GM18870 (cell line): Measurements from ENCODE around the gene TFF2.

Experiments
- ATAC-seq: cut with Tn5 transposase; IDR thresholded peaks from one replicate; pipeline ENCODE4 v1.9.1; 2021; ENCODE audit warnings: moderate library complexity; ENCODE audit not compliant: unreplicated experiment

The TFF2 gene, protein sequence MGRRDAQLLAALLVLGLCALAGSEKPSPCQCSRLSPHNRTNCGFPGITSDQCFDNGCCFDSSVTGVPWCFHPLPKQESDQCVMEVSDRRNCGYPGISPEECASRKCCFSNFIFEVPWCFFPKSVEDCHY

DNA sequence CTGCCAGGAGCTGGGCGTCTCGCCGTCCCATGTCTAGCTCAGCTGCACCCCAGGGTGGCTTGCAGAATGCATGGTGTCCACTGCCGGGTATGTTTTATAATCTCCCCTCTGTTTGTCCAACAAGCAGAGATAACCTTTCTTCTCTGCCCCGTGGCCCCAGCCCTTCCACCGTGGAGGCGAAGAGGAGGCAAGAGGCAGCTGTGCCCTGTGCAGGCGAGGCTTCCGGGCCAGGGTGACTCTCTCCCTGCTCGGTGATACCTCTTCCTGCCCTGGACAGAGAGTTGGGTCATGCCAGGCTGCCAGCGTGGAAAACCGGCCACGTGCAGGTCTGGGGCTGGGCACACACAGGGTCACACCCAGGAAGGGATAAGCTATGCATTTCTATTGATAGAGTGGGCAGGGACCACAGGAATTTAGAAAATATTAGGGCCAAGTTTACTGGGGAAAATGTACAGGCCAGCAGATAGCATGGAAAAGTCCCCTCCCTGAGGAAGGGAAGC, at the start of gene TFF2:
Gene TFF2 (minus strand): TSS at position 68 of the 500 bp plus-strand sequence. CDS start 37 bp downstream, at position 31.
- ATAC-seq = no peak

- ATAC-seq = no peak
Measured at GRCh38 chr21:42400525-42400924, 49.7 kb upstream of the TFF2 start.

- ATAC-seq = no peak
Measured at GRCh38 chr21:42398436-42399028, 47.7 kb upstream of the TFF2 start.

DNA sequence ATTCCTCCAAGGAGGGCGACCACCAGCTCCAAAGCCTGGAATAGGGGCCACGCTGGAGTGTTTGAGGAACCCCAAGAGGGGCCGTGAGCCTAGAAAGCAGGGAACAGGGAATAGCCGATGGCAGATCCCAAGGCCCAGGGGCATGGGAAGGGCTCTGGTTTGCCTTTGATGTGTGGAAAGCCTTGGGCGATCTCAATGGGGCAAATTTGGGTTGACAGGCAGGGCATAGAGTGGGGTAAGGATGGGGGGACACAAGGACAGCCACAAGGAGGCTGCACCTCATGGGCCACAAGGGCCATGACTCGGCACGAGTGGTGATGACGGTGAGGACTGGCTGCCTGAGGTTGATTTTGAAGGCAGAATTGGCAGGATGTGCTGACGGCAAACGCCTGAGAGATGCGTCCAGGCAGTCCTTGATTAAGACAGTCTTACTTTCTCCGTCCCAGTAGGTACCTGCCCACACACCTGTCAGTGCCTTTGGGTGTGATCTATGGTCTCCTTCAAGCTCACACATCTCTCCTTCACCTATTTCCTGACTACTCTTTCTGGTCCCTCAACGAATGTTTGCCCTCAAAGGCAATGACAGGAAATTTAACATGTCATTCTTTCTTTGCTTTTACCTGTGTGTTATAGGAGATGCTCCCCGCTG, 47.1 kb upstream of the TFF2 start:
- no peak for ATAC-seq

DNA sequence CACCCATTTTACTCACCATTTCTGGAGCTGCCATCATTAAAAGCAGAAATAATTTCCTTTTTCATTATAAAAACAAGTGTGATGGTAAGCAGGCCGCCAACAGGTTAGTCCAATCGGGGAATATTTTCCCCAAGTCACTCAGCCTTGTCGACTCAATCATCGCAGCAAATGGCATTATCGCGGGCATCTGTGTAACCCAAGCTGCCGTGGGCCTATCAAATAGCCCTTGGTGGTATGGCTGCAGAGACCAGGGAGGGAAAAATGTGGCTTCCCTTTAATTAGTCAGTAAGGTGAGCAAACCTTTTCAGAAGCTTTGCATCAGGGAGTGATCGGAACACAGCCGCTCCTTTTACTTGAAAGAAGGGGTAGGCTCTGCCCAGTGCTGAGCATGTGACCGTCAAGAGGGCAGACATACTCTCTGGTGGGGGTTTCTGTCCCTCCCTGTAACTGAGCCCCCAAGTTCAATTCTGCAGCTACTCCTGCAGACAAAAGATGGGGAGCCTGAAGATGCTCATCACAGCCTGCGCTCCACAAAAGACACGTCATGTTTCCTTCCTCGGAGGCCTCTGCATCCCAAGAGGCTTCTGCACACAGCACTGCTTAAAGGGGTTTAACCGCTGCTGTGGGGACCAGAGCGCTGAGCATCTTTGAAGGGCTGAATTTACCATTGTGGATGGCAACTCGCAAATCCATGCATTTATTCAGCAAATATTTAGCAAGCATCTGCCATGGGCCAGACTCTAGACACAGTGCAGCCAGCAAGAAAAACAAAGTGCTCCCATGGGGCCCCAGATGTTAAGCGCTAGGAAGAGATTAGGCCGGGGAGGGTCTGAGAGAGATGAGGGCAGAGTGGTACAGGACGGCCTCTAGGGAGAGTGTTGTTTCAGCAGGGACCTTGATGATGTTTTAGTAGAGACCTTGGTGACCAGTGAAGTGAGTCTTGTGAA, 46.3 kb upstream of the TFF2 start:
- ATAC-seq = no peak

DNA sequence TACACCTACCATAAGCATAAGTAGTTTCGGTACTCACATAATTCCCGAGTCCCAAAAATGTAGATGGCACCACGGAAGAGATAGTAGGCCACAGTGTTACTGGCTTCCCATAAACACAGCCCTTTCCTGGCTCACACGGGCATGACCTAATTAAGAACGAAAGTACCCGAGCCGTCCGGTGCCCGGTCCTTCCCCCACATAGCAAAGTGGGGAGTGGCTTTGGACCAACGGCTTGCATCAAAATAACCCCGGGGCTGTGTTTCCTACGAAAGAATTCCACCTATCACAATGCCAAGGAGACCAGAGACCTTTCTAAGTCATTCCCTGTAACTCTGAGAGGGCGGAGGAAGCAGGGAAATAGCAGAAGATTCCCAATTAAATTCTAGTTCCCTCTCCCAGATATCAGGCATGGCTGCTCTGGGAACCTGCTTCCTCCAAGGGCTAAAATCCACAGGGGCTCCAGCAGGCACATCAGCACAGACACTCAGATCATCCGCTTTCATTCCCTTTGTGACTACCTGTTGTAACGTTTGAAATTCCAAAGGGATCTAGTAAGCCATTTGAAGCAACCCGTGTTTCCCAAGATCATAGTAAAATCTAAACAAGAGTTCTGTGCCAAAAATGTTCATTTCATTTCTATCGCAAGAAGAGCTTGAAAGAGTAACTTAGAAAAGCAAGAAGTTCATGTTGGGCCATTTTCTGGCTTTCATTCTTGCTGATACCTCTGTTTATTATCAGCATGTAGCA, 45.3 kb upstream of the TFF2 start, which contains the start of gene TMPRSS3:
Gene TMPRSS3 (minus strand): TSS at position 148 of the 747 bp plus-strand sequence. CDS start 635 bp downstream, outside the sequence.
- no peak for ATAC-seq

DNA sequence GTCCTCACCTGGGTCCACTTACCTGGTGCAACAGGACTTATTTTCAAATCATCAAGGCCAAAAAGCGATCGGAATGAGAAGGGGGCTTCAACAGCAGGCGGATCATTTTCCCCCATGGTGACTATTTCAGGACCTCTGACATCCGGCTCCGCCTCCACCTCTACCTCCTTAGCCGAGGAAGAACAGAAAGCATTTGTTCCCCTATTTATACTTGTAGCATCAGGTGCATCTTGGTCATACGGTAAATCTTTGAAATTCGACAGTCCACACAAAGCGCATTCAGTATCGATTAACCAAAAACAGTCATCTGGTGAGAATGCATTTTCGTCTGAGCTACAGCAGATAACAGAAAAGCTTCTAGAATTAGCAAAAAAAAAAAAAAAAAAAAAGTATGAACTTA, 44.5 kb upstream of the TFF2 start:
- ATAC-seq = no peak

DNA sequence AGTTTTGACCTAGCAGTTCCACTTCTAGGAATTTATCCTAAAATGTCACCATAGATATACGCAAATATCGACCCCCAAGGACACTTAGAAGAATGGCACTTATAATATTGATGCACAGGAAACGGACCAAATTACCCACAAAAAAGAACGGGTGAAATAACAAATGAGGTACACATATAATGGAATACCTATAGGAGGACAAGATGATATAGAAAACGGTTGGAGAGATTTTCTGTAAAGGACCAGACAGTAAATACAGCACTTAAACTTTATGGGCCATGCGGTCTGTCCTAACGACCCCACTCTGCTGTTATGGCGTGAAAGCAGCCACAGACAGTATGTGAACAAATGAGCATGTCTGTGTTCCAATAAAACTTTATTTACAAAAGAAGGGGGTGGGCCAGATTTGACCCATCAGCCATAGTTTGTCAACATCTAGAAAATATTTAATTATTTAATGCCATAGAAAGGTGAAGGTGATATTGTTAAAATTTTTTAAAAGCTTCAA, 42.7 kb upstream of the TFF2 start:
- no peak for ATAC-seq

DNA sequence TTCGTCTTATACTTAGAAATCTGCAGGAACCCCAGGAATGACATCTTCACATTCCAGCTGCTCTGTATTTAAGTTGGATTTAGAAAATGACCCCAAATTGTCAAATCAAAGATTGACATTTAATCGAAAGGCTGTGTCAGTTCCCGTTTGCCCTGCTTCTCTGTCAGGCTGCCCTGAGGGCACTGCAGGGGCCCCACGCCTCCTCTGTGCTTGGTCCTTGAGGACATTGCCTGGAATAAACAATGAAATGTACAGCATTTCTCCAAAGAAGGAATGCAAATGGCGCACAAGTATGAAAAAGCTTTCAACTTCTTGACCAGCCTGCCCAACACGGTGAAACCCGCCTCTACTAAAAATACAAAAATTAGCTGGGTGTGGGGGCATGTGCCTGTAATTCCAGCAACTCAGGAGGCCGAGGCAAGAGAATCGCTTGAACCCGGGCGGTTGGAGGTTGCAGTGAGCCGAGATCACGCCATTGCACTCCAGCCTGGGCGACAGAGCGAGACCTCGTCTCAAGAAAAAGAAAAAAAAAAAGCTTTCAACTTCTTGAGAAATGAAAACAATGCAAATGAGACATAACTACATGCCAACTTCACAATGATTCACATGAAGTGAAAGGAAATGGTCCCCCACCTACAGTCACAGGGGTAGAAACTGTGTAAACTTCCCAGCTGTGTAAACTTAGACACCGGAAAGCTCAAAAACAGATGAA, 42.1 kb upstream of the TFF2 start:
- ATAC-seq = peak; percentile 60

DNA sequence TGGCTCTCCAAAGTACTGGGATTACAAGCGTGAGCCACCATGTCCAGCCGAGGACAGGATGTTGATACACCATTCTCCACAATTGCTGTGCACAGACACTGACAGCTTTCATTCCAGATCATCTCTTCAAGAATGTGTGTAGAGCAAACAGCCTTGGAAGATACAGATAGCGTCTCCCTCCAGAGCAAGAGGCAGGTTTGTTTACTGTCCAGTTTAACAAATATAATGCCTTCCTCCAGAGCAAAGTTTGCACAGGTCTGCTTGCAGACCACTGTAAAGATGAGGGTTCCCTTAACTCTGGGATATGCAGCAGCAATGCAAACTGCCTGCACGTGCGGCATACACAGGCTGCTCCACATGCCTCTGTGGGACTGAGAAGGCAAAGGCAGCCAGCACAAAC, 40.5 kb upstream of the TFF2 start:
- ATAC-seq = no peak

DNA sequence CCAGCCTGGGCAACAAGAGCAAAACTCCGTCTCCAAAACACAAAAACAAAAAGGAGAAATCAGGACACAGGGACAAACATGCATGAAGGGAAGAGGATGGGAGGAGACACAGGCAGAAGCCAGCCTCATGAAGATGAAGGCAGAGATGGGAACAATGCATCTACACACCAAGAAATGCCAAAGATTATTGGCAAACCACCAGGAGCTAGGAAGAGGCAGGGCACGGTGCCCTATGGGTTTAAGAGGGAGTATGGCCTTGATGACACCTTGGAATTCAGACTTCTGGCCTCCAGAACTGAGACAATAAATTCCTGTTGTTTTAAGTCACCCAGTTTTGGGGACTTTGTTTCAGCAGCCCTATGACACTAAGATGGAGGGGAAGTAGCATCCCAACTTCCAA, 39.9 kb upstream of the TFF2 start:
- no peak for ATAC-seq

- no peak for ATAC-seq
Measured at GRCh38 chr21:42390193-42390592, 39.4 kb upstream of the TFF2 start.

DNA sequence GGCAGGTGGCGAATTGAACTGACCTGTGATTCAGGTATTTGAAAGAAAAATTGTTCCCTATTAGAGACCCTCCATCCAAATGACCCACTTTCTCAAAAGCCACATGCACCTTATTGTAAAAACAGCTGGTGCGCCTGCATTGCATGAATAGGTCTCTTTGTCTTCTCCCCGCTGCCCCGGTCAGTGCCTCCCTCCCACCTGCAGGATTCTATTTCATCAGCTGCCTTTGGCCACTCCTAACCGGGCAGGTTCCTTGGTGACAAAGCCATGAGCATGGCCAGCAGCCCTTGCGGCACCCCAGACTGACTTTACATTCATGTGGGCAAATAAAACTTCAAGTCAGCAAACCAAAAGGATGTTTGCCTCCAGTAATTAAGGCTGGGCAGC, 38.6 kb upstream of the TFF2 start:
- no peak for ATAC-seq

GRCh38 chr21:42388740-42389448, 38.1 kb upstream of the TFF2 start:
- no peak for ATAC-seq

DNA sequence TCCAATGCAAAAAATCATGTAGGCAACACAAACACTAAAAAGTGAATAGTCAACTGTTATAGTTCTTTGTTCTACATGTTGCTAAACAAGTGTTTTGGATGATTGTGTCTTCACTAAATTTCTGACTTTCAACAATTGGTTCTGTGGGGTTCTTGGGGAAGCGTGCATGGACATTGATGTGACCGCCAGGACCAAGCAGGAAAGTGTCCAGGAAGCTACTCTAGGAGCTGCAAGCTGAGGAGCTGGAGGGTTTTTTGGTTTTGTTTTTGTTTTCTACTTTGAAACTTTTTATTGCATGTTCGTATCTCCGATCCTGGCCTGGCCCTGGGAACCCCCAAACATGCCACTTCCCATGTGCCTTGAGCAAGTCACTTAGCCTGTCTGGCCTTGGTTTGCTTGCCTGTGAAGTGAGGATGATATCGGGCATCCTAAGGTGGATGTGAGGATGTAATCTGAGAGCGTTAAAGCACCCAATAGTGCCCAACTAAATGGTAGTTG, 37.1 kb upstream of the TFF2 start:
- ATAC-seq = no peak

DNA sequence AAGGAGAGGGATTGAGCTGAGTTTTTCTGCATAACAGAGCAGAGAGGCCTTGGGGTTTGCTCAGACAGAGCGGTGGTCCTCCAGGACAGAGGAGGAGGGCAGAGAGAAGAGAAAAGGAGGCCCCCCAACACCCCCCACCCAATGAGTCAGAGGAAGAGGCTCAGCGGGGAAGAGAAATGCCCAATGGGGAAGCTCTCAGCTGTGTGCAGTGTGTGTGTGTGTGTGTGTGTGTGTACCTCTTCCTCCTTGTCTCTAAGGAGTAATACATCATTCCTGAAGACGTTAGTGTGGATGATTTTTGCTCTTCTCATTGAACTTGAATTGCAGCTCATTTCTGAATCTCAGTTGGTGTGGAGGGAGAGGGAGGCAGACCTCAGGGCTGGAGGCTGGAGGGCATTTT, 36.4 kb upstream of the TFF2 start:
- no peak for ATAC-seq

GRCh38 chr21:42386034-42386591, 35.3 kb upstream of the TFF2 start:
- no peak for ATAC-seq

DNA sequence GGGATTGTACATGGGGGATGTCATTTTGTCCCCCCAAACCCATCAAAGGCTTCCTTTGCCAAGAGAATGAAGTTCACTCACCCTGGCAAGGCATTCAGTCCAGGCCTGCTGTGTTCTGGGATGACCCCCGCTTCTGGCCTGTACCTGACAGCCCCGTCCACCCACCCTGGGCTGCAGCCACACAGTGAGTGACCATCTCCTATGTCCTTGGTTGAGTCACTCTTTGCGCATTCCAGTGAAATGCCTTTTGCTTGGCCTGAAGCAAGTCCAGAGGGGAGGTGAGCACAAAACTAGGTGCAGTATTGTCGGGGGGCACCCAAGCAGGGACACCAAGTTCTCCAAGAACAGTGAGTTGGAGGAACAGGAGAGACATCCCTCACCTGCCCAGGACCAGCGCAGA, 34.8 kb upstream of the TFF2 start:
- ATAC-seq = no peak

GRCh38 chr21:42384989-42385388, 34.2 kb upstream of the TFF2 start:
- ATAC-seq = no peak
